Measurements from ENCODE around the gene NOS2. TPM values are rescaled to one million over a fixed set of nuclear protein-coding genes. Genes with fewer than 3 reads are reported as not detected.

The NOS2 gene
- total RNA-seq, 1 experiment from 2014 or later: 0.67 TPM

GRCh38 chr17:27819145-27819544 is 18.8 kb upstream of the NOS2 start:
- Histone ChIP-seq H3K36me3 (ENCODE audit: insufficient read depth, low read length, poor library complexity, severe bottlenecking) (no peaks in the 10 kb centered on the region), H3K27ac (ENCODE audit: low read depth, low read length, poor library complexity, severe bottlenecking) (no peak overlapping the region), H3K27me3 (replicated peaks; ENCODE audit: insufficient read depth, low read depth, low read length, poor library complexity) (no peaks in the 10 kb centered on the region), H3K4me3 (ENCODE audit: low read depth, low read length, poor library complexity, severe bottlenecking) (no peak overlapping the region), H3K9me3 (ENCODE audit: low read depth, low read length, poor library complexity, severe bottlenecking) (no peaks in the 10 kb centered on the region), H3K4me1 (ENCODE audit: insufficient read depth, low read length, poor library complexity, severe bottlenecking) (no peaks in the 10 kb centered on the region)
- intact Hi-C loops (cut with micrococcal nuclease; ENCODE audit: unreplicated experiment): no loop called here
- DNase-seq (ENCODE audit: low spot score): no peak
- TF ChIP-seq EZH2 (IDR thresholded peaks at IDR 0.05; ENCODE audit: borderline replicate concordance, low read depth, low read length, poor library complexity, severe bottlenecking) (no peak), CTCF (conservative IDR thresholded peaks at IDR 0.05; ENCODE audit: low read depth, low read length) (no peak)
- BruUV-seq (replicated peaks): no TSS peak
- CTCF ChIA-PET: no interaction called here
- POLR2A ChIA-PET (ENCODE audit: low non-redundant PET): no interaction called here

- ChIA-PET POLR2A (ENCODE audit: low non-redundant PET) (no interaction called here), CTCF (no interaction called here)
- H3K27ac ChIP-seq (ENCODE audit: low read depth, low read length, poor library complexity, severe bottlenecking): no peak overlapping the region
- no peak for DNase-seq (ENCODE audit: low spot score)
- TF ChIP-seq EZH2 (IDR thresholded peaks at IDR 0.05; ENCODE audit: borderline replicate concordance, low read depth, low read length, poor library complexity, severe bottlenecking) (no peak), CTCF (conservative IDR thresholded peaks at IDR 0.05; ENCODE audit: low read depth, low read length) (no peak)
- no peaks in the 10 kb centered on the region for H3K4me1 ChIP-seq (ENCODE audit: insufficient read depth, low read length, poor library complexity, severe bottlenecking)
- H3K27me3 ChIP-seq (replicated peaks; ENCODE audit: insufficient read depth, low read depth, low read length, poor library complexity): no peaks in the 10 kb centered on the region
- no peaks in the 10 kb centered on the region for H3K36me3 ChIP-seq (ENCODE audit: insufficient read depth, low read length, poor library complexity, severe bottlenecking)
- BruUV-seq (replicated peaks): no TSS peak
- no peak overlapping the region for H3K4me3 ChIP-seq (ENCODE audit: low read depth, low read length, poor library complexity, severe bottlenecking)
- intact Hi-C loops (cut with micrococcal nuclease; ENCODE audit: unreplicated experiment): no loop called here
- H3K9me3 ChIP-seq (ENCODE audit: low read depth, low read length, poor library complexity, severe bottlenecking): no peaks in the 10 kb centered on the region
These were observed 18.2 kb upstream of the NOS2 start for GRCh38 chr17:27818401-27819105.

GRCh38 chr17:27817731-27818130 is 17.4 kb upstream of the NOS2 start:
- POLR2A ChIA-PET (ENCODE audit: low non-redundant PET): no interaction called here
- Histone ChIP-seq H3K4me1 (ENCODE audit: insufficient read depth, low read length, poor library complexity, severe bottlenecking) (no peaks in the 10 kb centered on the region), H3K9me3 (ENCODE audit: low read depth, low read length, poor library complexity, severe bottlenecking) (no peaks in the 10 kb centered on the region)

More at GRCh38 chr17:27817731-27818130, 17.4 kb upstream of the NOS2 start:
- Histone ChIP-seq H3K27me3 (replicated peaks; ENCODE audit: insufficient read depth, low read depth, low read length, poor library complexity) (no peaks in the 10 kb centered on the region), H3K27ac (ENCODE audit: low read depth, low read length, poor library complexity, severe bottlenecking) (no peak overlapping the region), H3K36me3 (ENCODE audit: insufficient read depth, low read length, poor library complexity, severe bottlenecking) (no peaks in the 10 kb centered on the region), H3K4me3 (ENCODE audit: low read depth, low read length, poor library complexity, severe bottlenecking) (no peak overlapping the region)
- intact Hi-C loops (cut with micrococcal nuclease; ENCODE audit: unreplicated experiment): no loop called here
- CTCF ChIA-PET: no interaction called here
- BruUV-seq (replicated peaks): no TSS peak
- no peak for TF ChIP-seq EZH2 (IDR thresholded peaks at IDR 0.05; ENCODE audit: borderline replicate concordance, low read depth, low read length, poor library complexity, severe bottlenecking)
- TF ChIP-seq CTCF (conservative IDR thresholded peaks at IDR 0.05; ENCODE audit: low read depth, low read length): no peak
- no peak for DNase-seq (ENCODE audit: low spot score)

Data from A673 (cell line).